Liver (tissue), 3 donors: ENCODE data around the gene NBEAL1.

ENCODE experiments used
- JUND ChIP-seq, 2 donors: IDR thresholded peaks; 2 replicates each; pipeline ENCODE4 v1.6.1; 2016; ENCODE audit warnings: antibody characterized with exemption in 2 of 2
- YY1 ChIP-seq: IDR thresholded peaks from 2 replicates; pipeline ENCODE4 v1.6.1; 2016; ENCODE audit warnings: antibody characterized with exemption, mild to moderate bottlenecking
- TF ChIP-seq, protein P1 (sequence below): fragments of 150-350 bp; IDR thresholded peaks from 2 replicates; pipeline ENCODE4 v1.5.1; 2017; ENCODE audit warnings: improper control_type of control experiment, low read depth, low read length; ENCODE audit not compliant: missing input control
- TF ChIP-seq, protein P2 (sequence below): IDR thresholded peaks from 2 replicates; pipeline ENCODE4 v1.6.1; 2016; ENCODE audit warnings: antibody characterized with exemption, mild to moderate bottlenecking
- donor health status: healthy.
- donor health status: healthy.

DNA sequence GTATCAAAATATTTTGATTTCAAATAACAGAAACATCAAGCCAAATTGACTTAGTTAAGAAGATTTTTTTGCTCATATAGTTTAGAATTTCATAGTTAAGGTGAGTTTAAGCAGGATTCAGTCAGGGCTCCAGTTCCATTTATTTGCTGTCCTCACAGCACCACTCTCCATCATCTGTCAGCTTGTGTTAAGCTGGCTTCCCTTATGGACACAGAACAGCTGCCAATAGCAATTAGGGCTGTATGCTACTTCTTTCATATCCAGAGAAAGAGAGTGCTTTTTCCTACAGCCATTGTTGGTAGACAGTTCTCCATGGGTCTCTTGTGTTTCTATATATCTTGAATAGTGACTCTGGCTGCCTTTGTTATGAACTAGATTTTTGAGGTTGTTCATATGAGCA, 128.7 kb downstream of the NBEAL1 start:
- TF ChIP-seq, protein P1, sequence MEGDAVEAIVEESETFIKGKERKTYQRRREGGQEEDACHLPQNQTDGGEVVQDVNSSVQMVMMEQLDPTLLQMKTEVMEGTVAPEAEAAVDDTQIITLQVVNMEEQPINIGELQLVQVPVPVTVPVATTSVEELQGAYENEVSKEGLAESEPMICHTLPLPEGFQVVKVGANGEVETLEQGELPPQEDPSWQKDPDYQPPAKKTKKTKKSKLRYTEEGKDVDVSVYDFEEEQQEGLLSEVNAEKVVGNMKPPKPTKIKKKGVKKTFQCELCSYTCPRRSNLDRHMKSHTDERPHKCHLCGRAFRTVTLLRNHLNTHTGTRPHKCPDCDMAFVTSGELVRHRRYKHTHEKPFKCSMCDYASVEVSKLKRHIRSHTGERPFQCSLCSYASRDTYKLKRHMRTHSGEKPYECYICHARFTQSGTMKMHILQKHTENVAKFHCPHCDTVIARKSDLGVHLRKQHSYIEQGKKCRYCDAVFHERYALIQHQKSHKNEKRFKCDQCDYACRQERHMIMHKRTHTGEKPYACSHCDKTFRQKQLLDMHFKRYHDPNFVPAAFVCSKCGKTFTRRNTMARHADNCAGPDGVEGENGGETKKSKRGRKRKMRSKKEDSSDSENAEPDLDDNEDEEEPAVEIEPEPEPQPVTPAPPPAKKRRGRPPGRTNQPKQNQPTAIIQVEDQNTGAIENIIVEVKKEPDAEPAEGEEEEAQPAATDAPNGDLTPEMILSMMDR: no peak
- no peak for TF ChIP-seq YY1
- no peak for TF ChIP-seq JUND (IDR thresholded peaks at IDR 0.05)
- TF ChIP-seq, protein P2, sequence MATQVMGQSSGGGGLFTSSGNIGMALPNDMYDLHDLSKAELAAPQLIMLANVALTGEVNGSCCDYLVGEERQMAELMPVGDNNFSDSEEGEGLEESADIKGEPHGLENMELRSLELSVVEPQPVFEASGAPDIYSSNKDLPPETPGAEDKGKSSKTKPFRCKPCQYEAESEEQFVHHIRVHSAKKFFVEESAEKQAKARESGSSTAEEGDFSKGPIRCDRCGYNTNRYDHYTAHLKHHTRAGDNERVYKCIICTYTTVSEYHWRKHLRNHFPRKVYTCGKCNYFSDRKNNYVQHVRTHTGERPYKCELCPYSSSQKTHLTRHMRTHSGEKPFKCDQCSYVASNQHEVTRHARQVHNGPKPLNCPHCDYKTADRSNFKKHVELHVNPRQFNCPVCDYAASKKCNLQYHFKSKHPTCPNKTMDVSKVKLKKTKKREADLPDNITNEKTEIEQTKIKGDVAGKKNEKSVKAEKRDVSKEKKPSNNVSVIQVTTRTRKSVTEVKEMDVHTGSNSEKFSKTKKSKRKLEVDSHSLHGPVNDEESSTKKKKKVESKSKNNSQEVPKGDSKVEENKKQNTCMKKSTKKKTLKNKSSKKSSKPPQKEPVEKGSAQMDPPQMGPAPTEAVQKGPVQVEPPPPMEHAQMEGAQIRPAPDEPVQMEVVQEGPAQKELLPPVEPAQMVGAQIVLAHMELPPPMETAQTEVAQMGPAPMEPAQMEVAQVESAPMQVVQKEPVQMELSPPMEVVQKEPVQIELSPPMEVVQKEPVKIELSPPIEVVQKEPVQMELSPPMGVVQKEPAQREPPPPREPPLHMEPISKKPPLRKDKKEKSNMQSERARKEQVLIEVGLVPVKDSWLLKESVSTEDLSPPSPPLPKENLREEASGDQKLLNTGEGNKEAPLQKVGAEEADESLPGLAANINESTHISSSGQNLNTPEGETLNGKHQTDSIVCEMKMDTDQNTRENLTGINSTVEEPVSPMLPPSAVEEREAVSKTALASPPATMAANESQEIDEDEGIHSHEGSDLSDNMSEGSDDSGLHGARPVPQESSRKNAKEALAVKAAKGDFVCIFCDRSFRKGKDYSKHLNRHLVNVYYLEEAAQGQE: no peak
